GM19438 (cell line): Measurements from ENCODE around the gene AKAIN1.

ENCODE experiments used
- ATAC-seq: cut with Tn5 transposase; IDR thresholded peaks from one replicate; pipeline ENCODE4 v1.9.1; 2021; ENCODE audit warnings: low read depth; ENCODE audit not compliant: unreplicated experiment

Gene AKAIN1, protein sequence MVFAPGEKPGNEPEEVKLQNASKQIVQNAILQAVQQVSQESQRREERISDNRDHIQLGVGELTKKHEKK

DNA sequence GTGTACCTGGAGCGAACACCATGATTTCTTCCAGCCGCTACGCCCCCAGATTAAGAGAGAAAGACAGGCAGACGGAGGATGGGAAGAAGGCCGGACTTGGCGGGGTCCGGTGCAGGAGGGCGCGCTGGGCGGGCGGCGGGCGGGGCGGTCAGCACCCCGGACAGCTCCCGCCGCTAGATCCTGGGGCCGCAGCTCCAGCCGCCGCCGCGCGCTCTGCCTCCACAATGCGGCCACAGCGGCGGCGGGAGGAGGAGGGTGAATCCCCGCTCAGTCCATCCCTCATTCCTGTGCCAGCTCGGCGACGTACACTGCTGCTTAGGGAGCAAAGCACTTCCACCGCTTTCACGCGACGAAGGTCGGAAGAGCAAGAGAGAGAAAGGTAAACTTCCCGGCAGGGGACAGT lies at the start of gene AKAIN1:
TSS of gene AKAIN1 (minus strand) at position 226 of the 403 bp plus-strand sequence. CDS start at position 22, 204 bp downstream.
- no peak for ATAC-seq

DNA sequence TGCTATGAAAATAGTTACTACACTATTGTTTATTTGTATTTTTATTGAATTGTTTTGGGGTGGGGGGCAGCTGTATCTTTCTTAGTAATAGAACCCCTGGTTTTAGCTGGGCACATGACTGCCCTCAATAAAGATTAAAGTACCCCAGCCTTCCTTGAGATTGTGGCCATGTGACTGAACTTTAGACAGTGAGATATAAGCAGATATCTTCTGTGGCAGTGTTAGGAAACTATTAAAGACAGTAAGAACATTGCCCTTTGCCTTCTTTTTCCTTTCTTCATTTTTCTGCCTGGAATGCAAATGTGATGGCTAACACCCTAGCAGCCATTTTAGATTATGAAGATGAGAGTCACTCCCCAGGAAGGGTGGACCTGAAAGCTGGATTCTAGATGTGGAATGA lies 47.9 kb upstream of the AKAIN1 start:
- ATAC-seq: no peak

DNA sequence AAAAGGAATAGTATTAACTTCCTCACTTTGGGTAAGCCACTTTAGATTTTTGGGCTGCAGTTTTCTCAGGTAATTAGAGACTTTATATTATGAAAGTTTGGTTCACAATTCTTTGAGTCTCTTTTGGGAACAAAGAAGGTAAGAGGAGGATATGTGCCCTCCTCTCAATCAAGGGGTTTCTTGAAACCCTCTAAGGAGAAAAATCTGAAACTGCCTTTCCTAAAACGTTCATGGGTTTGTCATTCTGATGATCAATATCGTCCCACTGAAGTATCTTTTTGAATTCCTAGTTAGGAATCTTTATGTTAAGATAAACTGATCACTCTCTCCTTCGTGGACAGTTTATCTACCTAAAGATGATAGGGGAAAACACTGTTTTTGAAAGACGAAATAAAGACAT lies 42.4 kb upstream of the AKAIN1 start:
- no peak for ATAC-seq

DNA sequence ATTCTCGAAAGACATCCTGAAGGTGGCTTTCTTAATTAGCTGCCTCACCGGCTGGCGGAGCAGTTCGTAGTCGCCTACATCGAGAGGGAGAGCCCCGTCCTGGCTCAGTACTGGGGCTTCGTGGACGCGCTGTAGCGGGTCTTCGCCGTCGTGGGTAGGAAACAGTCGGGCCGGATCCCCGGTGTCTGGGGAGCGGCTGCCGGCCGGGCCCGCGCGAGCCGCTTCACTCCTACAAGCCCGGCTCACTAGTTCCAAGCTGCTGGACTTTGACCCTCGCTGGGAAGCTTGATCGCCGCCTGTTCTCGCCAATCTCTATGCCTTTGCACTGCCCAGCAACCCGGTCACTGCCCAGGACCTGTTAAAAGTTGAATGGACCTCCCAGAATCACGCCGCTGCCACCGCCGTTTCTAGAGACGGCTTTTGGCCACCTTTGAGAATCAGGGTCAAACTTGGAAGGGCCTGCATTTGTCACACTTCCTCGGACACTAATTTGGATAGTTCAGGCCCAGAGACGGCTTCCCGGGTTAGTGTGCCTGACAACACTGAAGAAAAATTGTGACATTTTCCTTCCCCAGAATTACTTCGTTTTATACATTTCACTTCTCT lies 41.4 kb upstream of the AKAIN1 start:
- ATAC-seq: peak; percentile 45

DNA sequence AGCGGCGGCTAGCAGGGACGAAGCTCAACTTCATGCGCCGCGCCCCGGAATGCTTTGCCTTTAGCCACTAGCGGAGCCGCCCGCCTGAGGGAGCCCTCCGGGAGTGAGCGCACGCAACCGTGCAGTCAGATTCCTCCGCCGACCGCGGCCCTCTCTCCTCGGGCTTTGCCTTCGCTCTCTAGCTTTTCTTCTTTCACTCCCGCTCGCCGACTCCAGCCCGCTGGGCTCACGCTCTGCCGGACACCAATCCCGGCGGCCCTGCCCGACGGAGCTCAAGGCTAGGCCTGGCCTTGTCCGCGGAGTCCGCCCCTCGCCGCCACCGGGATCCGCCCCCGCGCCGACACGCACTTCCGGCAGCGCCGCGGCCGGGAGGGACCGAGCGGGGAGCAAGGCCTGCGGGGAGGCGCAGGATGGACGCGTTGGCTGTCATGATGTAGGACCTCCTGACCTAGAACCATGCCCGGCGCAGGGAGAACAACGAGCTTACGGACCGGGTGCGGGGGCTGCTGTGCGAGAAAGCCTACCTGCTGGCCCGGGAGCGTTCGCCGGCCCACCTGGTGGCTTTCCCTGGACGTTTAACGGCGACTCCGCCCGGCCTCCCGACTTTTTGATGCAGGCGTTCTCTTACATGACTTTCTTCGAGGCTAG lies 40.8 kb upstream of the AKAIN1 start:
- peak; percentile 88 for ATAC-seq

DNA sequence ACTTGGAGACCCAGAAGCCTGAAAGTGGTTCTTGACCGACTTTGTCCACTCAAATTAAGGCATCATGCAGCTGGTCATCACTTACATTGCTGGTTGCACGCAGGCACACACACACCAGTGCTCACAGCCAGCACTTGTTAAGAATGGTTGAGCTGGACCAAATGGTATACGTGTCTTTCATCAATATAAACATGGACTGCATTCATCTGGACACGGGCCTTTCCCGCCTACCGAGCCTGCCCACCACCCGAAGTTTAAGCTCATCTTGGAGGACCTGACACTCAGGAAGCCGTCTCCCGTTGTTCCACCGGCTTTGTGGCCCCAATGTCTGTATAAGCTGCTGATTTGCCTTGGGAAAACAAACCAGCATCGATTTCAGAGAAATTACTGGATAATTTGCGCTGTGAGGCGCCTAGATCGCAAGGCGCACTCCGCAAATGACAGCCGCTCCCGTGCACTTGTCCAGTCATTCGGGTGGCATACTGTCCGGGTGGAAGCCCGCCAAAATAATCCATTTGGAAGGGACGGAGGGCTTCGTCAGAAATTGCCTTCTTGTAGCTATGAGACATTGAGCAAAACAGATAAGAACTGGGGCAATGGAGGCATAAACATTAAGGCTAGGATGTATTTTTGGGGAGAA lies 40.1 kb upstream of the AKAIN1 start:
- ATAC-seq: peak; percentile 44

DNA sequence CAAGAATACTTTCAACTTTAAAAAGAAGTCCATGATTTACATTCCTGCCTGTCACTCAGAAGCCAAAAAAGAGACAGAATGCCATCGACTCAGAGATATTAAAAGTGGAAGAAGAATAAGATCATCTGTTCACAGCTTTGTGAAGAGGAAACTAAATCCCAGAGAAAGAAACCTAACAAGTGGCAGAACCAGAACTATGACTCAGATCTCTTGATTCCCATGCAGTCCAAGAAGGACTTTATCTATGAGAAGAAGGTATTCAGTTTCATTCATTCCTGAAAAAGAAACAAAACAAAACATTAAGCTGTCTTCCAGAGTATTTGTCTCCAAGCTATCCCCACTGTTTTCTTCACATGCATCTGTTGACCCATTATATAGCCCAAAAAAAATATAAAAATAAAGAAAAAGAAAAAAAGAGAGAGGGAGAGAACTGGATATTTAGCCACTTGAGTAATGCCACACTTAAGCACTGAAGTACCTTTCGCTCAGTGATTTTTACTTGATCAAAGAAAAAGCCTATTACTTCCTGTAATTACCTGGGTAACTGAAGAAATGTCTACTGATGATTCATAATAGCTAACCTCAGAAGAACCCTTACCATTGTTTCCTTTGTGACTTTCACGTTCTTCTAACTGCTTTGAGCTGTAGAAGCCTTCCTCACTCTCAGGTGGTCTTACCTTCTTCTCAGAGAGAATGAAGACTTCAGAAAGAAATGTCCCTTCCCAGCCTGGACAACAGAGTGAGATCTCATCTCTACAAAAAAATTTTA lies 17.7 kb upstream of the AKAIN1 start:
- ATAC-seq: no peak

DNA sequence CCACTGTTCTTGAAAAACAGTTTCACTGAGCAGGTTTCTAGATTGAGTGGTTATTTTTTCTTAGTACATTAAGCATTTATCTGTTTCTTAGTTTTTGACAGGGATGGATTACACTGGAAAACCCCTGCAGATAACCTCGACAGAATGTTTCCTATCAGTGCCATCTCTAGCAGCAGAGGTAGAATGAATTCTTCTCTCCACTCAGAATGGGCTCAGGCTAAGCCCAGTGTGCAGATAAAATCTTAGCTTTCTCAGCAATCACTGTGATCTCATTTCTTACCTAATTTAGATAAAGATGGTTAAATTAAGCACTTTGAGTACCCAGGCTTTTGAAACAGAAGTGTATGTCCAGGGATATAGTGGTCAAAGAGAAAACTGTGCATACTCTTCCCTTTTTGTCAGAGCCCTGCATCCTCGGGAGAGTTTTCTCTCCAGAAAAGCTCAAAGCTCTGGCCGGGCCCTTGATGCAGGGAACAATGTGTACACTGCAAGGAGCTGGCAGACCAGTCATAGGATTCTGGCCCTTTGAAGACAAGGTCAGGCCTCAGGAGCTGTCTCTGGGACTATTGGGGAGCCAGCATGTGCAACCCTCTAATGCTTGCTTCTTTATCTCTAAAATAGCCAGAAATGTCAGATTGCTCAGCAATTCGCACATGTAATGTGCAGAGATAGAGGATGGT lies 10.6 kb upstream of the AKAIN1 start:
- no peak for ATAC-seq

DNA sequence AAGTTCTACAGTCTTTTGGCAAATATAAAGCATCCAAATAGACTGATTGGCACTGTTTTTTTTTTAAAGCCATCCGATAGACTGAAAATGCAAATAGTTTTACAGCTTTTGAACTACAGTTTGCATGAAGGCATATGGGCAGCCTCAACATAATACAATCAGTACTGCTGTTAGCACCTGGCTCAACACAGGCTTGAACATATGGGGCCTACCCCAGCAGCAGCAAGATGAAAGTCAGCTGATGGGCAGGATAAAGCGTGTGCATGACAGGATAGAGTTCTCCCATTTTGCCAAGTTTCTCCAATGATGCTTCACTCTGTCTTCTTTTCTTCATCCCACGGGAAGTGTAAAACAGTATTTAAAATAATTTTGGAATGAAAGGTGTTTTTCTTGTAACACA lies 1.3 kb upstream of the AKAIN1 start:
- ATAC-seq: no peak

DNA sequence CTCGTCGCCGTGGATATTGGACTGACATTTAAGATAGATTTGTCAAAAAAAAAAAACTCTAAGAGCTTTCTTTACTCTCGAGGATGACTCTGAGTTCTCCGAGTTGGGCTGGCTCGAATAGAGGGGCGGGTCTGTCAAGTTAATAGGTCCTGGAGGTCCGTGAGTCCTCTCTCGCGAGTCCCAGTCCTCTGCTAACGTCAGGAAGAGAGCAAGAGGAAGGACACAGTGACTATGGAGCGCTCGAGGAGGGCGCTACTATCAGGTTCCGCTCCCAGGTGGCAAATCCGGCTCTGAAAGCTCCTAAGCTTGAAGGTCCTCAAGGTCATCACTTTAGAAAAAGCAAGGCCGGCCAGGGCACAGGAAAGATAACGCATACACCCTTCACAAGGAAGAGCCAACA lies 404 bp upstream of the AKAIN1 start:
- no peak for ATAC-seq

DNA sequence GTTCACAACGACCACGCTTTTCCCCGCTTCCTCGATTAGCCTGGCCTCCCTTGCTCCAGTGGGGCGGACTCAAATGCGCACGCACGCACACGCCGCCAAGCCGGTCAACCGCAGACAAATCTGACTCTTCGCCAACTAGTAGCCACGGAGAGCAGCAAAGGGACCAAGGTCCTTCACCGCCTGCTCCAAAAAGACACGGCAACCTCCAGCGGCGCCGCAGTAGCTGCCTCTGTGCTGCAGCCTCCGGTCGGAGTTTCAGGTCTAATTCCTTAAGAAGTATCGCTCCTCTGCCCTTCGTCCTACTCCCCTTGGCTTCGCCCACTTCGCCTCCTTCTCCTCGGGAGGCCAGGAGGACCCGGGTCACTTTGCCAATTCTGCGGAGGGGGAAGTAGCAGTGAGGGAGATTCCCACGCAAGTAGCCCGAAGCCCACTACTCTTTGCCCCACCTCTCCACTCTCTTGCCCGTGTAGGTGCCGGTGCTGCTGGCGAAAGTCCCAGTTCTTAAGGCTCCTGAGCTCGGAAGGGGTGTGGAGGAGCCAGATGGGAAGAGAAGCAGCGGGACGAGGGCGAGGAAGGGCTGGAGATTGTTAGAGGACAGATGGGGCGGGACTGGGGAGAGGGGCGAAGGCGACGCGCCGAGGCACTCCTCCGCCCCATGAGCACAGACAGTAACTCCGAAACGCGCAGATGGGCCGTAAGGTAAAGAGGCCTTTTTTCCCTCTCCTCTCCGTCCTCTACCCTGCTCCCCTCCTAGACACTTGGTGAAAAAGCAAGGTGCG lies 615 bp downstream of the AKAIN1 start:
- no peak for ATAC-seq

DNA sequence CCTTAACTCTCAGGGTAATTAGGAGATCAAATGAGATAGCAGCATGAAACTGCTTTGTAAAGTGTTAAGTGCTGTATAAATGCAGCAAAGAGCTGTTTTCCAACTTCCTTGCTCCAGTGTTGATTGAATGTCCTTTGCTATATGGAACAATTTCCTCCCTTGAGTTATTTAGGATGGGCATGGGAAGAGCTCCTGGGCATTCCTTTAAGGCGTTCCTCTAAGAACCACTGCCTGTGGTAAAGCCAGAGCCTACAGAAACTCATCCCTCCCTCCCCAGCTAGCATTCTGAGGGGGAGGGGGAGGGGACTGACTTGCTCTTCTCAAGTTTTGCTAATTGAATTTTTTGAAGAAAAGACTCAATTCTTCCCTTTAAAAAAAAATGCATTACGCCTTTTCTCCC lies 1.4 kb downstream of the AKAIN1 start:
- ATAC-seq: no peak

DNA sequence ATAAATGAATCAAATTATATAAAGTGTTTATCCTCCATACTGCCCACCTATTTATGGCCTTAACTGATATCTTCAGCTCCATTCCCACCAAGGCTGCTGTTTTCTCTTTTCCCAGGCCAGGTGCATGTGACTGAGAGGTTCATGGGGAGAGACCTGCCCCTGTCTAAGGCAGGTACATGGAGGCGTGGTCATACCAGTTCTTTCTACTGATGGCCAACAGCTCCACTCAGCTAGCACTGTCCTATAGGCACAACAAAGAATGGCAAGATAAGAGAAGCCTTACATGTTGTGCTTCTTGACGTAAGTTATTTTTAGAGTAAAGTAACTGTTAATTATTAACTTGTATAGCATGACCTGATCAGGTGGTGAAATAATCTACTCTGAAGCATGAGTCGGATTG lies 16.8 kb downstream of the AKAIN1 start:
- ATAC-seq: no peak

DNA sequence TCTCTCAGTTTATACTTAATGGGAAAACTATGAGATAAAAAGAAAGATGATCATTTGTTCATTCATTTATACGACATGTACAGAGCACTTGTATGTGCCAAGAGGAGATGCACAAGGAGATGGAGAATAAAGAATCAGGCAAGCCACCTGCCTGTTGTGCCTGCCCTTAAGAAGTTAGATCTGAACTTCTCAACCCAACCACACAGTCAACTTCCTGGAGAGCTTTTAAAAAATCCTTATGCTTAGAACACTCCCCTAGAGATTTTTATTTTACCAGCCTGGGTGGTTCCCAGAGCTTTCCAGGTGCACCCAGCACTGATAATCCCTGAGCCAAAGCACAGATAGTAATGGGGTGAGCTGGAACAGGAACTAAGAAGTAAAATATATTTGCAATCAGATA lies 18.5 kb downstream of the AKAIN1 start:
- no peak for ATAC-seq

DNA sequence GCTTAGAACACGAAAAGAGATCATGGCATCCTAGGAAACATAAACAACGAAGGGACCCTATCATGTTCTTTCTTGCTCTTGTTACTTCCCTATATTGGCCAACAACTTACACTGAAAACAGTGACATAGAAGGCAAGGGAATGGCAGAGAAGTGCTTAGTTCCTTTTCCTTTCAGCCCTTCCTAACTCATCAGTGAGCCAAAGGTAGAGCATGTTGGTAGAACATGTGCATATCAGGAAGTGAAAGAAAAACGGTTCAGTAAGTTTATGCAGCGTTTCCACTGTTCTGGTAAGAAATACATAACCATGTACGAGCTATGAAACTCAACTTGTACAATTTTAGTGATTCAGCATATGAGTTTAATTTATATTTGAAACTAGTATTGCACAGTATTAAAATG lies 21.7 kb downstream of the AKAIN1 start:
- ATAC-seq: peak; percentile 74

DNA sequence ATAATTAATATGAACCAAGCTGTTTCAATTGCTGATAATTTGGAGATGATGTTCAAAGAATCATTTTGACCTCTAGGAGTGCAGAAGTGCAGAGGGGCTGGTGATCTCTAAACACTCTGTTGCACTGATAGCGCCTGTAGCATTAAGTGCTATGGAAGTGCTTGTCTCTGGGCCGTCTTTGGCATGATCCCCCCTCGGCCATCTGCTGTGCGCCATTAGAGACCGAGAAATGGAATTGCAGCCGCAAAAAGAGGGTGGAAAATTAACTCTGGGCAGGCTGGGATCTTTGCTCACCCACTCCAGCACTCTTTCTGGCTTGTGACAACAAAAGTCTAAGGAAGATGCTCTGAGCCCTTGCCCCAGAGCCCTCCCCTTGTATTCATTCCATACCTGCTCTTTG lies 23.4 kb downstream of the AKAIN1 start:
- no peak for ATAC-seq

DNA sequence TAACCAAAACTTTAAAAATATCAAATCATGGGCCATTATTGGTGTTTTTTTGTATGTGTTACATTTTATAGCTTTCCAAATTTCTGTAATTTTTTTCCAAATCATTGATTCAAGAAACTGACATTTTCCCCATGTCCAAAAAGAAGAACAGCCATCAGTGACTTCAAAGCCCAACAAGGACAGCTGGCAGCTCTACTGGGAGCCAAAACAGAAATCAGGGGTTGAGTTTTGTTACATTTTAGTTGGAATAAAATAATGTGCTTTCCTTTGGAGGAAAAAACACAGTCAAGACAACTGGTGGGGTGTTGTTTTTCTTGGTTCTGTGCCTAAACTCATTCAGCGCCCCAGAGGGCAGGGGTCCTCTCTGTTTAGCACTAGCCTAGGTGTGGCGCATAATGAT lies 23.8 kb downstream of the AKAIN1 start:
- no peak for ATAC-seq

DNA sequence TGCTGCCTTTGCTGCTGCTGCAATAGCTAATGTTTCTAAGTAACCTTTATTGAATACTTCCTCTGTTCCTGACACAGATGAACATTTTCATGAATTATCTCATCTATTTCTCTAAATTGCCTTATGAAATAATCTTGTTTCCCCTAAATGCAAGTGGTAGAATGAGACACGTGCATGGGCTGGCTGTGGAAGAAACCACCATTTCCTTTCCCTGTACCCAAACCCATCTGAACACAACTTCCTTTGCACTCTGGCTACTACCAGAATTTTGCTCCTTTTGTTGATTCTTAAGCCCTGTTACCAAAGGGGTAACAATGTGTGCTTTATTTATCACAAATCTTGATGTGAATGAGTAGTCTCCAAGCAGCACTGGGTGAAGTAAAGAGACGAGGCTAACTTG lies 29.2 kb downstream of the AKAIN1 start:
- ATAC-seq: no peak

DNA sequence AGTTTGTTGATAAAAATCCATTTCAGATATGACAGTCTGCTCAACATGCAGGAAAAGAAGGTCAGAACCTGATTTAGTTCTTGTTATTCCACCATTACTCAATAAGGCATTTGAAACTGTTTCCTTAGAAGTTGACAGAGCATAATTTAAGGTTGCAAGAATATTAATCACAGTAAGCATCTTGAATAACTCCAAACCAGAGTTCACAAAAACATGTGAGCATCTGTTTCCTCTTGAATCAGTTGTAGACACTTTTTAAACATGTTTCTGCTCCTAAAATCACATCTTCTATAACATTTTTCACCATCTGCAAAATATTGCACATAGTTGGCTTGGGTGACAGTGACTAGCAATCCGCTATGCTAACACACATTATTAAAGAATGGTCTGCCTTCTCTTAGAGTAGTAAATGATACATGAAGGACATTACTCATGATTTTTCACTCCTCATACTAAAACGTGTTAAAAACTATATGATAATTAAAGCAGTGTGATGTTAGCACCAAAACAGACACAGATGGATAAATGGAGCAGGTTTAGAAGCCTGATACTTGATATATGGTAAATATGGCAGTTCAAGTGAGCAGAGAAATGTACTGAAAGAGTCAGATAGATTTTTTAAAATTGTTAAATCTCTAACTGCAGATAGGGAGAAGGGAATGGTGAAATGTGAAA lies 30.3 kb downstream of the AKAIN1 start:
- ATAC-seq: no peak
